ENCODE data around the gene JAKMIP3.

DNA sequence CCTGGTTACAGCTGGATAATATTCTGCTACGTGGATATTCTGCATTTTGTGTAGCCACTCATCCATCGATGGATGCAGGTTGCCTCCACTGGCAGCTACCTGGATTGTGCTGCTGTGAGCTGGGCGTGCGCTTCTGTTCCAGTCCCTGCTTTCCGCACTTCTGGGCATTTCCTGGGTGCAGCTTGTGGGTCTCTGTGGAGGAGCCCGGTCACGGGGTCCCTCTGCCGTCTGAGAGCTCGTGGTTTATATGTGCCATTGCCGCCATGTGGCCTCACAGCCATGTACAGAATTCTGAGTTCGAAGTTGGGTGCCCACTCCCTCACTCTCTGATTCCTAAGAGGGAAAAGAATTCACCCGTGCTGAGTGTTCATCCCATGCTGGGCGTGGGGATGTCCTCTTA is 38.3 kb downstream of the JAKMIP3 start:
- TF ChIP-seq CTCF (IDR thresholded peaks at IDR 0.05), result no peak
- no peak for TF ChIP-seq POLR2AphosphoS5 (IDR thresholded peaks at IDR 0.05)

Data from breast epithelium (tissue), 3 donors.